Inflammatory macrophage treated with lipopolysaccharide for 1 hour (primary cell): Measurements from ENCODE around the gene DLGAP4.

Experiments used
- DNase-seq, 2 donors: peaks; one replicate each; pipeline ENCODE4 v3.0.0-alpha.2; 2020 to 2022

DLGAP4 gene

GRCh38 chr20:36573798-36574365, 267.7 kb downstream of the DLGAP4 start:
- DNase-seq: peak; percentile 43 to 59

GRCh38 chr20:36574366-36575135, 268.4 kb downstream of the DLGAP4 start:
- peak; percentile 35 to 40 for DNase-seq

- no peak for DNase-seq
Observed at GRCh38 chr20:36576081-36576445, 269.9 kb downstream of the DLGAP4 start.
